CD4-positive, alpha-beta T cell (primary cell): ENCODE data around the gene ZNF276. TPM values are rescaled to one million over a fixed set of nuclear protein-coding genes. Genes with fewer than 3 reads are reported as not detected.

Experiments
- ATAC-seq: fragments of 200-7000 bp; cut with Tn5 transposase; one replicate; pipeline ENCODE4 v1.10.0; 2022; ENCODE audit warnings: mild to moderate bottlenecking; ENCODE audit not compliant: poor library complexity
- CTCF ChIA-PET: fragments of 350-600 bp; sonication (Branson Sonifier 250); formaldehyde crosslinking; loops from one replicate; lab custom pipeline; 2021; ENCODE audit warnings: antibody characterized with exemption, inconsistent platforms; lab: Charles Lee
- POLR2A ChIA-PET: fragments of 350-600 bp; sonication (Branson Sonifier 250); formaldehyde crosslinking; loops from one replicate; lab custom pipeline; 2021; ENCODE audit warnings: antibody characterized with exemption, inconsistent platforms; lab: Charles Lee
- DNase-seq, 14 experiments: peaks; one replicate each; pipeline ENCODE4 v3.0.0-alpha.2; 2013 to 2020; ENCODE audit warnings: mixed read lengths in 2 of 14
- H3K27ac ChIP-seq, 2 donors: one replicate each; pipeline versions ENCODE4 v1.5.1 to v1.7.0; 2013; ENCODE audit warnings: low read length in 2 of 2, low read depth in 1 of 2, mild to moderate bottlenecking in 1 of 2
- H3K27me3 ChIP-seq, 2 experiments: 1 replicate in 1 of 2; 2 replicates in 1 of 2; pipeline versions ENCODE4 v1.6.1 to v1.7.0; 2013; ENCODE audit warnings: low read length in 2 of 2, control low read depth in 1 of 2, mild to moderate bottlenecking in 1 of 2, moderate library complexity in 1 of 2; ENCODE audit not compliant: insufficient read depth in 2 of 2, control insufficient read depth in 1 of 2
- H3K36me3 ChIP-seq: one replicate; pipeline ENCODE4 v1.6.1; 2013; ENCODE audit warnings: low read length, control low read depth; ENCODE audit not compliant: insufficient read depth
- H3K4me1 ChIP-seq: one replicate; pipeline ENCODE4 v1.6.1; 2013; ENCODE audit warnings: low read length, control low read depth; ENCODE audit not compliant: insufficient read depth
- H3K4me3 ChIP-seq: one replicate; pipeline ENCODE4 v1.5.1; 2013; ENCODE audit warnings: mild to moderate bottlenecking, low read length, moderate library complexity
- H3K9me3 ChIP-seq, 2 experiments: 1 replicate in 1 of 2; 2 replicates in 1 of 2; pipeline versions ENCODE4 v1.6.1 to v1.7.0; 2013; ENCODE audit warnings: low read length in 2 of 2, mild to moderate bottlenecking in 2 of 2, control low read depth in 1 of 2, moderate library complexity in 1 of 2; ENCODE audit not compliant: control insufficient read depth in 1 of 2, insufficient read depth in 1 of 2
- H3K27ac Mint-ChIP-seq: one replicate; pipeline ENCODE4 v1.8.0; 2020; ENCODE audit warnings: mixed read lengths
- H3K27me3 Mint-ChIP-seq: one replicate; pipeline ENCODE4 v1.8.0; 2021; ENCODE audit warnings: mixed read lengths
- H3K36me3 Mint-ChIP-seq: one replicate; pipeline ENCODE4 v1.8.0; 2021; ENCODE audit warnings: low read depth, mixed read lengths
- H3K4me1 Mint-ChIP-seq: one replicate; pipeline ENCODE4 v1.8.0; 2021; ENCODE audit warnings: low read depth, mixed read lengths
- H3K4me3 Mint-ChIP-seq: one replicate; pipeline ENCODE4 v1.8.0; 2020; ENCODE audit warnings: mild to moderate bottlenecking, mixed read lengths
- H3K9me3 Mint-ChIP-seq: one replicate; pipeline ENCODE4 v1.8.0; 2020; ENCODE audit warnings: mixed read lengths
- CTCF ChIP-seq: fragments of 200-600 bp; IDR thresholded peaks from one replicate; pipeline ENCODE4 v1.8.0; 2022; ENCODE audit warnings: antibody characterized with exemption, mild to moderate bottlenecking
- intact Hi-C, 2 experiments: fragments of 100-400 bp; cut with DNase I in 1 of 2; cut with micrococcal nuclease in 1 of 2; formaldehyde crosslinking; loops; one replicate each; pipeline versions ENCODE4 v1.15.1 to v1.9.0; 2023 to 2025; cut with DNase I, micrococcal nuclease
- total RNA-seq, 174 experiments: library from RNA in 2 of 174; stranded (reverse) in 2 of 174; gene quantifications; one replicate each; pipeline ENCODE4 v1.2.3 and lab custom pipeline; 2021 to 2026

The ZNF276 gene
- total RNA-seq, 2 experiments from 2014 or later: 127 to 137 TPM

GRCh38 chr16:89690392-89690901 is 30.9 kb upstream of the ZNF276 start:
- CTCF ChIA-PET: interaction anchor here (1.7 kb wide), 1 partner anchor 10 kb away, joined by 5 read pairs; no protein-coding TSS in a partner anchor
- H3K27ac ChIP-seq: no peak overlapping the region
- H3K9me3 ChIP-seq: no peaks in the 10 kb centered on the region
- H3K27me3 ChIP-seq: no peaks in the 10 kb centered on the region
- Mint-ChIP-seq H3K4me3 (no peak overlapping the region), H3K27ac (no peak overlapping the region), H3K27me3 (no peaks in the 10 kb centered on the region), H3K4me1 (peaks cover 9% of the 10 kb centered on the region), H3K9me3 (no peaks in the 10 kb centered on the region), H3K36me3 (peaks cover 45% of the 10 kb centered on the region)
- ATAC-seq (no peak), DNase-seq (peak in 1 of 14 experiments; percentile 16)
- POLR2A ChIA-PET: no interaction called here
- H3K4me1 ChIP-seq: peaks cover 20% of the 10 kb centered on the region
- no peak overlapping the region for H3K4me3 ChIP-seq
- peaks cover 33% of the 10 kb centered on the region for H3K36me3 ChIP-seq
- intact Hi-C loops: no loop called here
- no peak for TF ChIP-seq CTCF

GRCh38 chr16:89691231-89691985 is 29.9 kb upstream of the ZNF276 start:
- Histone ChIP-seq H3K36me3 (peaks cover 33% of the 10 kb centered on the region), H3K4me1 (peaks cover 21% of the 10 kb centered on the region), H3K27ac (no peak overlapping the region), H3K27me3 (no peaks in the 10 kb centered on the region), H3K9me3 (no peaks in the 10 kb centered on the region), H3K4me3 (no peak overlapping the region)
- no peak for ATAC-seq
- no peak for TF ChIP-seq CTCF
- intact Hi-C loops: no loop called here
- DNase-seq: peak in 1 of 14 experiments; percentile 24
- no peak overlapping the region for H3K4me3 Mint-ChIP-seq
- no peak overlapping the region for H3K27ac Mint-ChIP-seq
- CTCF ChIA-PET: no interaction called here
- no peaks in the 10 kb centered on the region for H3K27me3 Mint-ChIP-seq
- H3K4me1 Mint-ChIP-seq: peaks cover 9% of the 10 kb centered on the region
- no peaks in the 10 kb centered on the region for H3K9me3 Mint-ChIP-seq
- peaks cover 49% of the 10 kb centered on the region for H3K36me3 Mint-ChIP-seq
- POLR2A ChIA-PET: no interaction called here

GRCh38 chr16:89691986-89692569 is 29.3 kb upstream of the ZNF276 start:
- intact Hi-C loops: no loop called here
- peaks cover 46% of the 10 kb centered on the region for H3K36me3 Mint-ChIP-seq
- Histone ChIP-seq H3K9me3 (no peaks in the 10 kb centered on the region), H3K27me3 (no peaks in the 10 kb centered on the region), H3K36me3 (peaks cover 36% of the 10 kb centered on the region), H3K27ac (no peak overlapping the region), H3K4me3 (no peak overlapping the region), H3K4me1 (peaks cover 25% of the 10 kb centered on the region)
- POLR2A ChIA-PET: no interaction called here
- no peak overlapping the region for H3K27ac Mint-ChIP-seq
- ATAC-seq (no peak), DNase-seq (peak in 1 of 14 experiments; percentile 24)
- H3K4me3 Mint-ChIP-seq: no peak overlapping the region
- TF ChIP-seq CTCF: no peak
- CTCF ChIA-PET: no interaction called here
- no peaks in the 10 kb centered on the region for H3K27me3 Mint-ChIP-seq
- peaks cover 9% of the 10 kb centered on the region for H3K4me1 Mint-ChIP-seq
- H3K9me3 Mint-ChIP-seq: no peaks in the 10 kb centered on the region
